Adrenal gland (tissue), 12 donors: ENCODE measurements around the gene KDM7A. TPM values are rescaled to one million over a fixed set of nuclear protein-coding genes. Genes with fewer than 3 reads are reported as not detected.

Source experiments
- DNase-seq, 7 donors: peaks; one replicate each; pipeline ENCODE4 v3.0.0-alpha.2; 2019 to 2020
- H3K27ac ChIP-seq, 5 donors: fragments of 200-600 bp; sonication (generic) in 4 of 5; 1 replicate in 3 of 5; 2 replicates in 2 of 5; pipeline versions ENCODE4 v1.5.1 to v1.8.0; 2016 to 2020; ENCODE audit warnings: mild to moderate bottlenecking in 1 of 5
- H3K27me3 ChIP-seq: fragments of 200-600 bp; 2 replicates; pipeline ENCODE4 v1.8.0; 2021
- H3K36me3 ChIP-seq, 2 donors: fragments of 200-600 bp; replicated peaks in 1 of 2; 1 replicate in 1 of 2; 2 replicates in 1 of 2; pipeline versions ENCODE4 v1.5.1 to v1.8.0; 2018 to 2022
- H3K4me1 ChIP-seq, 2 donors: fragments of 200-600 bp; replicated peaks in 1 of 2; 1 replicate in 1 of 2; 2 replicates in 1 of 2; pipeline versions ENCODE4 v1.5.1 to v1.8.0; 2018 to 2021
- H3K4me3 ChIP-seq, 4 donors: fragments of 200-600 bp; sonication (generic) in 3 of 4; one replicate each; pipeline ENCODE4 v1.5.1; 2016 to 2018
- H3K9me3 ChIP-seq, 3 donors: fragments of 200-600 bp; sonication (generic) in 1 of 3; replicated peaks in 1 of 3; 1 replicate in 2 of 3; 2 replicates in 1 of 3; pipeline versions ENCODE4 v1.5.1 to v1.8.0; 2016 to 2021
- CTCF ChIP-seq, 6 experiments: fragments of 450-650 bp in 4 of 6; fragments of 200-600 bp in 2 of 6; sonication (generic) in 1 of 6; IDR thresholded peaks; 1 replicate in 5 of 6; 2 replicates in 1 of 6; pipeline versions ENCODE4 v1.5.1 to v1.8.0; 2016 to 2021; ENCODE audit warnings: antibody characterized with exemption in 6 of 6, mild to moderate bottlenecking in 2 of 6, moderate library complexity in 1 of 6
- POLR2A ChIP-seq, 2 donors: fragments of 450-650 bp; IDR thresholded peaks; one replicate each; pipeline ENCODE4 v1.6.1; 2017; ENCODE audit warnings: antibody characterized with exemption in 2 of 2, mild to moderate bottlenecking in 2 of 2, moderate library complexity in 1 of 2
- WGBS, 4 donors: extraction: QIAGEN DNeasy Blood & Tissue Kit in 2 of 4; methylation state at CpG; one replicate each; pipeline versions ENCODE4 v1.1.5 to v1.1.7; 2013 to 2017; 5-methylcytosine and 5-hydroxymethylcytosine counted together
- intact Hi-C, 2 donors: fragments of 100-400 bp; cut with DNase I; formaldehyde crosslinking; loops; one replicate each; pipeline versions ENCODE4 v1.14.1 to v1.15.0; 2022 to 2023
- polyA plus RNA-seq, 3 donors: library from polyadenylated mRNA; stranded (reverse); fragments of 200-250 nt in 2 of 3; fragments of 350-450 nt in 1 of 3; fragmentation: Illumina TruSeq in 1 of 3; extraction: RNeasy Lipid Tissue Mini Kit (QIAGEN cat#74804) in 1 of 3; gene quantifications; one replicate each; pipeline ENCODE4 v1.2.3, GENCODE V29; 2013 to 2014
- total RNA-seq, 9 donors: library from RNA; depleted of rRNA in 4 of 9; stranded (reverse); fragments of >200 nt in 4 of 9; fragments of 120-200 nt in 1 of 9; fragmentation: NEBNext Ultra II Directional in 1 of 9; extraction: Animal tissue kit (Norgen Biotek cat#: 25700) in 1 of 9; gene quantifications; one replicate each; pipeline versions ENCODE4 v1.1.0 to v1.2.4, GENCODE V29; 2013 to 2023
- donor health status: healthy with polysubstance abuse.
- donor health status: Bipolar disorder and iron deficiency.
- donor health status: DM: yes; HTN: yes; CAD: no.
- donor health status: DM: no; HTN: no; CAD: no.
- donor health status: DM: no; HTN: no; CAD: no.
- donor health status: DM: yes; HTN: yes; CAD: no.

Gene KDM7A
- total and polyA plus RNA-seq, 12 donors: 1.4 to 10.5 (median 4.7) TPM

GRCh38 chr7:140136073-140136472 is 40.7 kb downstream of the KDM7A start:
- no peaks in the 10 kb centered on the region for H3K4me1 ChIP-seq

GRCh38 chr7:140134039-140134438 is 42.7 kb downstream of the KDM7A start:
- no peak for DNase-seq
- intact Hi-C loops: loop anchor here in 1 of 2 donors (10.0 kb wide), 1 partner anchor 59 kb away; no protein-coding TSS in a partner anchor
- H3K27ac ChIP-seq: no peak overlapping the region
- H3K27me3 ChIP-seq: no peaks in the 10 kb centered on the region
- H3K4me3 ChIP-seq: no peak overlapping the region
- no peaks in the 10 kb centered on the region for H3K4me1 ChIP-seq
- no peaks in the 10 kb centered on the region for H3K9me3 ChIP-seq
- 62 to 75% (median 72%) methylated on average over 2 of the region's 2 CpGs for WGBS, 4 donors
- peaks cover 0 to 7% of the 10 kb centered on the region in 2 donors for H3K36me3 ChIP-seq
- TF ChIP-seq CTCF (IDR thresholded peaks at IDR 0.05): no peak
- no peak for TF ChIP-seq POLR2A (IDR thresholded peaks at IDR 0.05)

More at GRCh38 chr7:140136073-140136472, 40.7 kb downstream of the KDM7A start:
- intact Hi-C loops: loop anchor here in 1 of 2 donors (10.0 kb wide), 1 partner anchor 61 kb away; no protein-coding TSS in a partner anchor
- no peak overlapping the region for H3K27ac ChIP-seq
- no peak for DNase-seq
- H3K27me3 ChIP-seq: no peaks in the 10 kb centered on the region
- H3K36me3 ChIP-seq: no peaks in the 10 kb centered on the region
- TF ChIP-seq CTCF (IDR thresholded peaks at IDR 0.05): no peak
- no peak for TF ChIP-seq POLR2A (IDR thresholded peaks at IDR 0.05)
- no peak overlapping the region for H3K4me3 ChIP-seq
- H3K9me3 ChIP-seq: no peaks in the 10 kb centered on the region

- Histone ChIP-seq H3K27ac (no peak overlapping the region), H3K9me3 (no peaks in the 10 kb centered on the region), H3K4me3 (no peak overlapping the region), H3K36me3 (peaks cover 0 to 10% of the 10 kb centered on the region in 2 donors), H3K27me3 (no peaks in the 10 kb centered on the region), H3K4me1 (no peaks in the 10 kb centered on the region)
- 92 to 98% (median 95%) methylated on average over 1 of the region's 1 CpG for WGBS, 4 donors
- no peak for TF ChIP-seq CTCF (IDR thresholded peaks at IDR 0.05)
- TF ChIP-seq POLR2A (IDR thresholded peaks at IDR 0.05): no peak
- intact Hi-C loops: no loop called here
- no peak for DNase-seq
Measured at GRCh38 chr7:140127360-140128127, 49.2 kb downstream of the KDM7A start.

GRCh38 chr7:140126435-140127034 is 50.2 kb downstream of the KDM7A start:
- Histone ChIP-seq H3K27me3 (no peaks in the 10 kb centered on the region), H3K9me3 (no peaks in the 10 kb centered on the region), H3K36me3 (peaks cover 0 to 10% of the 10 kb centered on the region in 2 donors), H3K4me1 (no peaks in the 10 kb centered on the region), H3K4me3 (no peak overlapping the region), H3K27ac (no peak overlapping the region)
- no peak for DNase-seq
- TF ChIP-seq POLR2A (IDR thresholded peaks at IDR 0.05) (no peak), CTCF (IDR thresholded peaks at IDR 0.05) (no peak)
- intact Hi-C loops: no loop called here
- 91 to 96% (median 94%) methylated on average over 6 of the region's 6 CpGs for WGBS, 4 donors
